ENCODE data around the gene MIX23.

DNA sequence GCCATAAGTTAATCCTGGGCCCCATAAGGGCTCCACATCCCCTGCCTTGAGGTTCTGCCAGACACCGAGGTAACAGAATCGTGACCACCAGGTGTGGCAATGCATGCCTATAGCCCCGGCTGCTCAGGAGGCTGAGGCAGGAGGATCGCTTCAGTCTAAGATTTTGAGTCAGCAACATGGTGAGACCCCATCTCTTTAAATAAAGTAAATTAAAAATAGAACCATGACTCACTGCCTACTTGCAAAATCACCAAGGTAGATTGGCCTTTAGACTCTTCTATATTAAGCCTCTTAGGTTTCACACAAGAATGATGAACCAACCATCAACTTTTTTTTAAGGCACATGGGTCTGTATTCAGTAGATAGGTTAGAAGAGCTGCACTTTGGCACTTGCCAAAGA is 23.2 kb upstream of the MIX23 start:
- TF ChIP-seq, protein P1, sequence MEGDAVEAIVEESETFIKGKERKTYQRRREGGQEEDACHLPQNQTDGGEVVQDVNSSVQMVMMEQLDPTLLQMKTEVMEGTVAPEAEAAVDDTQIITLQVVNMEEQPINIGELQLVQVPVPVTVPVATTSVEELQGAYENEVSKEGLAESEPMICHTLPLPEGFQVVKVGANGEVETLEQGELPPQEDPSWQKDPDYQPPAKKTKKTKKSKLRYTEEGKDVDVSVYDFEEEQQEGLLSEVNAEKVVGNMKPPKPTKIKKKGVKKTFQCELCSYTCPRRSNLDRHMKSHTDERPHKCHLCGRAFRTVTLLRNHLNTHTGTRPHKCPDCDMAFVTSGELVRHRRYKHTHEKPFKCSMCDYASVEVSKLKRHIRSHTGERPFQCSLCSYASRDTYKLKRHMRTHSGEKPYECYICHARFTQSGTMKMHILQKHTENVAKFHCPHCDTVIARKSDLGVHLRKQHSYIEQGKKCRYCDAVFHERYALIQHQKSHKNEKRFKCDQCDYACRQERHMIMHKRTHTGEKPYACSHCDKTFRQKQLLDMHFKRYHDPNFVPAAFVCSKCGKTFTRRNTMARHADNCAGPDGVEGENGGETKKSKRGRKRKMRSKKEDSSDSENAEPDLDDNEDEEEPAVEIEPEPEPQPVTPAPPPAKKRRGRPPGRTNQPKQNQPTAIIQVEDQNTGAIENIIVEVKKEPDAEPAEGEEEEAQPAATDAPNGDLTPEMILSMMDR (IDR thresholded peaks at IDR 0.05), result no peak
- TF ChIP-seq POLR2A (IDR thresholded peaks at IDR 0.05), result no peak
